ENCODE measurements around the gene ATP5PO. TPM values are rescaled to one million over a fixed set of nuclear protein-coding genes. Genes with fewer than 3 reads are reported as not detected.

ATP5PO gene
- total RNA-seq, 1 experiment from 2014 or later: 264 TPM

DNA sequence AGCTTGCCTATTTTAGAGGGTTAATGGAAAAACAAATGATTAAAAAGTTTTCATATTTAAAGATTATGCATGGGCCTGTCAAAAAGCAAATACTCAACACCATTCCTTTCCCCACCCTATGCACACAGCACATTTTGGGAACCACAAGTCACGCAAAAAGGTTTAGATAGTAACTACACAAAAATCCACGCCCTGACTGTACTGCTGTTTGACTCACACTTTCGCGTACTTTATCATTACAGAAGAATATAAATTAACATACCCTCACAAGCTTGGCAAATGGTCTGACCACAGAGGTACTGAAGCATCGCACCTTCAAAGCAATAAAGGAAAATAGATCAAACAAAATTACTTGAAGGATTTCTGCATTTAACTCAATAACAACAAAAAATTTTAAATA lies 1.4 kb downstream of the ATP5PO start (continued):
- TF ChIP-seq, protein P1, sequence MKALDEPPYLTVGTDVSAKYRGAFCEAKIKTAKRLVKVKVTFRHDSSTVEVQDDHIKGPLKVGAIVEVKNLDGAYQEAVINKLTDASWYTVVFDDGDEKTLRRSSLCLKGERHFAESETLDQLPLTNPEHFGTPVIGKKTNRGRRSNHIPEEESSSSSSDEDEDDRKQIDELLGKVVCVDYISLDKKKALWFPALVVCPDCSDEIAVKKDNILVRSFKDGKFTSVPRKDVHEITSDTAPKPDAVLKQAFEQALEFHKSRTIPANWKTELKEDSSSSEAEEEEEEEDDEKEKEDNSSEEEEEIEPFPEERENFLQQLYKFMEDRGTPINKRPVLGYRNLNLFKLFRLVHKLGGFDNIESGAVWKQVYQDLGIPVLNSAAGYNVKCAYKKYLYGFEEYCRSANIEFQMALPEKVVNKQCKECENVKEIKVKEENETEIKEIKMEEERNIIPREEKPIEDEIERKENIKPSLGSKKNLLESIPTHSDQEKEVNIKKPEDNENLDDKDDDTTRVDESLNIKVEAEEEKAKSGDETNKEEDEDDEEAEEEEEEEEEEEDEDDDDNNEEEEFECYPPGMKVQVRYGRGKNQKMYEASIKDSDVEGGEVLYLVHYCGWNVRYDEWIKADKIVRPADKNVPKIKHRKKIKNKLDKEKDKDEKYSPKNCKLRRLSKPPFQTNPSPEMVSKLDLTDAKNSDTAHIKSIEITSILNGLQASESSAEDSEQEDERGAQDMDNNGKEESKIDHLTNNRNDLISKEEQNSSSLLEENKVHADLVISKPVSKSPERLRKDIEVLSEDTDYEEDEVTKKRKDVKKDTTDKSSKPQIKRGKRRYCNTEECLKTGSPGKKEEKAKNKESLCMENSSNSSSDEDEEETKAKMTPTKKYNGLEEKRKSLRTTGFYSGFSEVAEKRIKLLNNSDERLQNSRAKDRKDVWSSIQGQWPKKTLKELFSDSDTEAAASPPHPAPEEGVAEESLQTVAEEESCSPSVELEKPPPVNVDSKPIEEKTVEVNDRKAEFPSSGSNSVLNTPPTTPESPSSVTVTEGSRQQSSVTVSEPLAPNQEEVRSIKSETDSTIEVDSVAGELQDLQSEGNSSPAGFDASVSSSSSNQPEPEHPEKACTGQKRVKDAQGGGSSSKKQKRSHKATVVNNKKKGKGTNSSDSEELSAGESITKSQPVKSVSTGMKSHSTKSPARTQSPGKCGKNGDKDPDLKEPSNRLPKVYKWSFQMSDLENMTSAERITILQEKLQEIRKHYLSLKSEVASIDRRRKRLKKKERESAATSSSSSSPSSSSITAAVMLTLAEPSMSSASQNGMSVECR (CRISPR knock-in tag; IDR thresholded peaks at IDR 0.05; ENCODE audit: borderline replicate concordance): no peak
- TF ChIP-seq, protein P2, sequence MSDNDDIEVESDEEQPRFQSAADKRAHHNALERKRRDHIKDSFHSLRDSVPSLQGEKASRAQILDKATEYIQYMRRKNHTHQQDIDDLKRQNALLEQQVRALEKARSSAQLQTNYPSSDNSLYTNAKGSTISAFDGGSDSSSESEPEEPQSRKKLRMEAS (CRISPR knock-in tag; IDR thresholded peaks at IDR 0.05): no peak
- TF ChIP-seq TEAD1 (CRISPR knock-in tag; IDR thresholded peaks at IDR 0.05): no peak
- TF ChIP-seq, protein P3, sequence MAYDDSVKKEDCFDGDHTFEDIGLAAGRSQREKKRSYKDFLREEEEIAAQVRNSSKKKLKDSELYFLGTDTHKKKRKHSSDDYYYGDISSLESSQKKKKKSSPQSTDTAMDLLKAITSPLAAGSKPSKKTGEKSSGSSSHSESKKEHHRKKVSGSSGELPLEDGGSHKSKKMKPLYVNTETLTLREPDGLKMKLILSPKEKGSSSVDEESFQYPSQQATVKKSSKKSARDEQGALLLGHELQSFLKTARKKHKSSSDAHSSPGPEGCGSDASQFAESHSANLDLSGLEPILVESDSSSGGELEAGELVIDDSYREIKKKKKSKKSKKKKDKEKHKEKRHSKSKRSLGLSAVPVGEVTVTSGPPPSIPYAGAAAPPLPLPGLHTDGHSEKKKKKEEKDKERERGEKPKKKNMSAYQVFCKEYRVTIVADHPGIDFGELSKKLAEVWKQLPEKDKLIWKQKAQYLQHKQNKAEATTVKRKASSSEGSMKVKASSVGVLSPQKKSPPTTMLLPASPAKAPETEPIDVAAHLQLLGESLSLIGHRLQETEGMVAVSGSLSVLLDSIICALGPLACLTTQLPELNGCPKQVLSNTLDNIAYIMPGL (CRISPR knock-in tag; IDR thresholded peaks at IDR 0.05): no peak
- TF ChIP-seq, protein P4, sequence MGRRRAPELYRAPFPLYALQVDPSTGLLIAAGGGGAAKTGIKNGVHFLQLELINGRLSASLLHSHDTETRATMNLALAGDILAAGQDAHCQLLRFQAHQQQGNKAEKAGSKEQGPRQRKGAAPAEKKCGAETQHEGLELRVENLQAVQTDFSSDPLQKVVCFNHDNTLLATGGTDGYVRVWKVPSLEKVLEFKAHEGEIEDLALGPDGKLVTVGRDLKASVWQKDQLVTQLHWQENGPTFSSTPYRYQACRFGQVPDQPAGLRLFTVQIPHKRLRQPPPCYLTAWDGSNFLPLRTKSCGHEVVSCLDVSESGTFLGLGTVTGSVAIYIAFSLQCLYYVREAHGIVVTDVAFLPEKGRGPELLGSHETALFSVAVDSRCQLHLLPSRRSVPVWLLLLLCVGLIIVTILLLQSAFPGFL (CRISPR knock-in tag; IDR thresholded peaks at IDR 0.05; ENCODE audit: borderline replicate concordance): no peak
- TF ChIP-seq, protein P5, sequence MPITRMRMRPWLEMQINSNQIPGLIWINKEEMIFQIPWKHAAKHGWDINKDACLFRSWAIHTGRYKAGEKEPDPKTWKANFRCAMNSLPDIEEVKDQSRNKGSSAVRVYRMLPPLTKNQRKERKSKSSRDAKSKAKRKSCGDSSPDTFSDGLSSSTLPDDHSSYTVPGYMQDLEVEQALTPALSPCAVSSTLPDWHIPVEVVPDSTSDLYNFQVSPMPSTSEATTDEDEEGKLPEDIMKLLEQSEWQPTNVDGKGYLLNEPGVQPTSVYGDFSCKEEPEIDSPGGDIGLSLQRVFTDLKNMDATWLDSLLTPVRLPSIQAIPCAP (CRISPR knock-in tag; IDR thresholded peaks at IDR 0.05): no peak
- TF ChIP-seq, protein P6, sequence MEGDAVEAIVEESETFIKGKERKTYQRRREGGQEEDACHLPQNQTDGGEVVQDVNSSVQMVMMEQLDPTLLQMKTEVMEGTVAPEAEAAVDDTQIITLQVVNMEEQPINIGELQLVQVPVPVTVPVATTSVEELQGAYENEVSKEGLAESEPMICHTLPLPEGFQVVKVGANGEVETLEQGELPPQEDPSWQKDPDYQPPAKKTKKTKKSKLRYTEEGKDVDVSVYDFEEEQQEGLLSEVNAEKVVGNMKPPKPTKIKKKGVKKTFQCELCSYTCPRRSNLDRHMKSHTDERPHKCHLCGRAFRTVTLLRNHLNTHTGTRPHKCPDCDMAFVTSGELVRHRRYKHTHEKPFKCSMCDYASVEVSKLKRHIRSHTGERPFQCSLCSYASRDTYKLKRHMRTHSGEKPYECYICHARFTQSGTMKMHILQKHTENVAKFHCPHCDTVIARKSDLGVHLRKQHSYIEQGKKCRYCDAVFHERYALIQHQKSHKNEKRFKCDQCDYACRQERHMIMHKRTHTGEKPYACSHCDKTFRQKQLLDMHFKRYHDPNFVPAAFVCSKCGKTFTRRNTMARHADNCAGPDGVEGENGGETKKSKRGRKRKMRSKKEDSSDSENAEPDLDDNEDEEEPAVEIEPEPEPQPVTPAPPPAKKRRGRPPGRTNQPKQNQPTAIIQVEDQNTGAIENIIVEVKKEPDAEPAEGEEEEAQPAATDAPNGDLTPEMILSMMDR (IDR thresholded peaks at IDR 0.05): no peak
- TF ChIP-seq ZNF121 (CRISPR knock-in tag; IDR thresholded peaks at IDR 0.05): no peak
- TF ChIP-seq, protein P7, sequence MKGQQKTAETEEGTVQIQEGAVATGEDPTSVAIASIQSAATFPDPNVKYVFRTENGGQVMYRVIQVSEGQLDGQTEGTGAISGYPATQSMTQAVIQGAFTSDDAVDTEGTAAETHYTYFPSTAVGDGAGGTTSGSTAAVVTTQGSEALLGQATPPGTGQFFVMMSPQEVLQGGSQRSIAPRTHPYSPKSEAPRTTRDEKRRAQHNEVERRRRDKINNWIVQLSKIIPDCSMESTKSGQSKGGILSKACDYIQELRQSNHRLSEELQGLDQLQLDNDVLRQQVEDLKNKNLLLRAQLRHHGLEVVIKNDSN (CRISPR knock-in tag; IDR thresholded peaks at IDR 0.05): no peak
- no peak for TF ChIP-seq GTF2I (CRISPR knock-in tag; conservative IDR thresholded peaks at IDR 0.05)
- no peak for TF ChIP-seq ZNF138 (CRISPR knock-in tag; conservative IDR thresholded peaks at IDR 0.05)
- no peak for TF ChIP-seq TP53 (CRISPR knock-in tag; IDR thresholded peaks at IDR 0.05)

DNA sequence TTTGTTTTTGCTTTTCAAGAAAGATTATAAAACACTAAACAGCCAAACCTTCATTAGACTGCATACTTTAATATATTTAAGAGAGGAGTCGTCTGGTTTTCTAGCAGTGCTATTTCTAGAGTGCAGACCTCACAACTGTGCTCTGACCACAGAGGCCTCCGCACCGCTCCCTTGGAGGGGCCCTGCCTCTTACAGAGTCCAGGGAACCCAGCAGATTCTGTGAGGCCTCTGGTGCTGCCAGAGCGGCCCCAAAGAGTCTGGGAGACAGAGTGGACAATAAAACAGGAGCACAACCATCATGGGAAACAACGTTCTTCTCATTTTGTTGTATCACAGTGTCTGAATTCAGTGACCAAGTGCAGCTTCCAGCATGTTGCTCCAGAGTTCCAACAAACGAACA lies 5.8 kb downstream of the ATP5PO start:
- POLR2A ChIA-PET: no interaction called here
- H3K27ac Mint-ChIP-seq: no peak overlapping the region

More for the DNA sequence above, 5.8 kb downstream of the ATP5PO start:
- CTCF ChIA-PET: no interaction called here
- peaks cover 77% of the 10 kb centered on the region for H3K36me3 Mint-ChIP-seq
- DNase-seq (ENCODE audit: low spot score): no peak
- no peaks in the 10 kb centered on the region for H3K27me3 Mint-ChIP-seq (ENCODE audit: low read depth)
- no peak overlapping the region for H3K4me3 Mint-ChIP-seq
- no peaks in the 10 kb centered on the region for H3K9me3 Mint-ChIP-seq
- no peak for TF ChIP-seq SOX15 (CRISPR knock-in tag; IDR thresholded peaks at IDR 0.05)
- no peak for TF ChIP-seq TCF7 (CRISPR knock-in tag; IDR thresholded peaks at IDR 0.05; ENCODE audit: low read depth)
- TF ChIP-seq ZNF232 (CRISPR knock-in tag; IDR thresholded peaks at IDR 0.05): no peak
- TF ChIP-seq, protein P8, sequence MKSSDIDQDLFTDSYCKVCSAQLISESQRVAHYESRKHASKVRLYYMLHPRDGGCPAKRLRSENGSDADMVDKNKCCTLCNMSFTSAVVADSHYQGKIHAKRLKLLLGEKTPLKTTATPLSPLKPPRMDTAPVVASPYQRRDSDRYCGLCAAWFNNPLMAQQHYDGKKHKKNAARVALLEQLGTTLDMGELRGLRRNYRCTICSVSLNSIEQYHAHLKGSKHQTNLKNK (CRISPR knock-in tag; IDR thresholded peaks at IDR 0.05): no peak
- TF ChIP-seq EMX1 (CRISPR knock-in tag; IDR thresholded peaks at IDR 0.05): no peak
- no peak for TF ChIP-seq GRHL2 (CRISPR knock-in tag; IDR thresholded peaks at IDR 0.05; ENCODE audit: insufficient replicate concordance, severe bottlenecking)
- no peak for TF ChIP-seq ZNF423 (CRISPR knock-in tag; IDR thresholded peaks at IDR 0.05)
- TF ChIP-seq IRF2 (CRISPR knock-in tag; IDR thresholded peaks at IDR 0.05; ENCODE audit: borderline replicate concordance, low read depth): no peak
- no peak for TF ChIP-seq OVOL2 (CRISPR knock-in tag; IDR thresholded peaks at IDR 0.05; ENCODE audit: borderline replicate concordance)
- no peak for TF ChIP-seq MYBL2 (CRISPR knock-in tag; IDR thresholded peaks at IDR 0.05)
- TF ChIP-seq ZNF671 (CRISPR knock-in tag; IDR thresholded peaks at IDR 0.05): no peak
- TF ChIP-seq, protein P9, sequence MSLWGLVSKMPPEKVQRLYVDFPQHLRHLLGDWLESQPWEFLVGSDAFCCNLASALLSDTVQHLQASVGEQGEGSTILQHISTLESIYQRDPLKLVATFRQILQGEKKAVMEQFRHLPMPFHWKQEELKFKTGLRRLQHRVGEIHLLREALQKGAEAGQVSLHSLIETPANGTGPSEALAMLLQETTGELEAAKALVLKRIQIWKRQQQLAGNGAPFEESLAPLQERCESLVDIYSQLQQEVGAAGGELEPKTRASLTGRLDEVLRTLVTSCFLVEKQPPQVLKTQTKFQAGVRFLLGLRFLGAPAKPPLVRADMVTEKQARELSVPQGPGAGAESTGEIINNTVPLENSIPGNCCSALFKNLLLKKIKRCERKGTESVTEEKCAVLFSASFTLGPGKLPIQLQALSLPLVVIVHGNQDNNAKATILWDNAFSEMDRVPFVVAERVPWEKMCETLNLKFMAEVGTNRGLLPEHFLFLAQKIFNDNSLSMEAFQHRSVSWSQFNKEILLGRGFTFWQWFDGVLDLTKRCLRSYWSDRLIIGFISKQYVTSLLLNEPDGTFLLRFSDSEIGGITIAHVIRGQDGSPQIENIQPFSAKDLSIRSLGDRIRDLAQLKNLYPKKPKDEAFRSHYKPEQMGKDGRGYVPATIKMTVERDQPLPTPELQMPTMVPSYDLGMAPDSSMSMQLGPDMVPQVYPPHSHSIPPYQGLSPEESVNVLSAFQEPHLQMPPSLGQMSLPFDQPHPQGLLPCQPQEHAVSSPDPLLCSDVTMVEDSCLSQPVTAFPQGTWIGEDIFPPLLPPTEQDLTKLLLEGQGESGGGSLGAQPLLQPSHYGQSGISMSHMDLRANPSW (CRISPR knock-in tag; conservative IDR thresholded peaks at IDR 0.05; ENCODE audit: low read depth): no peak
- ATAC-seq: no peak
- H3K4me1 Mint-ChIP-seq: peaks cover 7% of the 10 kb centered on the region

Measured in WTC11 (cell line).